ENCODE measurements around the gene LIMA1. TPM values are rescaled to one million over a fixed set of nuclear protein-coding genes. Genes with fewer than 3 reads are reported as not detected.

The LIMA1 gene
- total and polyA plus RNA-seq, 2 of the 4 experiments (the other 2 are of a cell fraction) = 126 to 163 TPM

GRCh38 chr12:50213439-50213838 lies 69.9 kb downstream of the LIMA1 start:
- no TSS peak for BruUV-seq (replicated peaks)
- dilution Hi-C loops (cut with HindIII; ENCODE audit: low sequenced_read_pairs, unreplicated experiment) = no loop called here
- peak overlapping the region; percentile 56; the same call in 1 of the 2 replicates for H3K4me2 ChIP-seq (ENCODE audit: low read depth, low read length)
- no peak overlapping the region for H2AK5ac ChIP-seq (ENCODE audit: low read depth, low read length)
- no peak overlapping the region for H3K4me3 ChIP-seq (ENCODE audit: insufficient read depth, low read depth, low read length)
- H4K8ac ChIP-seq (ENCODE audit: low read depth in 2 of 2, low read length in 2 of 2) = no peak overlapping the region
- H3K36me3 ChIP-seq (ENCODE audit: control insufficient read depth, insufficient read depth, low read length) = peaks cover 28% of the 10 kb centered on the region
- no peak for ATAC-seq (ENCODE audit: low read depth)
- H4K5ac ChIP-seq (ENCODE audit: low read depth, low read length) = peak overlapping the region; percentile 48; the same call in 1 of the 2 replicates
- POLR2A ChIA-PET (ENCODE audit: unreplicated experiment) = no interaction called here
- H3K23ac ChIP-seq (ENCODE audit: low read depth, low read length) = no peak overlapping the region; the same call in 1 of the 2 replicates
- H2BK20ac ChIP-seq (ENCODE audit: low read depth, low read length) = no peak overlapping the region
- intact Hi-C loops (cut with micrococcal nuclease) = no loop called here
- H3K9me1 ChIP-seq (ENCODE audit: insufficient read depth, low read length) = peaks cover 16% of the 10 kb centered on the region; the same call in 1 of the 2 replicates
- no CpG with 5 or more reads among the region's 2 CpGs for WGBS, 2 experiments (ENCODE audit: extremely low coverage in 2 of 2, insufficient read length in 1 of 2)
- no peak overlapping the region for H4K91ac ChIP-seq (ENCODE audit: insufficient read depth, low read depth, low read length)
- H3K27me3 ChIP-seq (ENCODE audit: control insufficient read depth, insufficient read depth, low read length) = no peaks in the 10 kb centered on the region
- peak overlapping the region; percentile 53 for H2BK5ac ChIP-seq (ENCODE audit: low read depth, low read length, poor library complexity, severe bottlenecking)
- H2AFZ ChIP-seq (replicated peaks; ENCODE audit: low read length, poor library complexity) = no peak overlapping the region
- H3K4me1 ChIP-seq (ENCODE audit: control insufficient read depth, insufficient read depth, low read length) = peaks cover 12% of the 10 kb centered on the region
- TF ChIP-seq FOS (IDR thresholded peaks at IDR 0.05; ENCODE audit: low read depth, low read length) (no peak), CHD1 (IDR thresholded peaks at IDR 0.05; ENCODE audit: low read depth, low read length) (no peak), RAD21 (IDR thresholded peaks at IDR 0.05; ENCODE audit: low read length) (no peak), CEBPB (IDR thresholded peaks at IDR 0.05; ENCODE audit: low read depth, low read length) (no peak), NFE2L2 (IDR thresholded peaks at IDR 0.05; ENCODE audit: low read depth, low read length) (no peak), BHLHE40 (IDR thresholded peaks at IDR 0.05; ENCODE audit: low read depth, low read length) (no peak), RCOR1 (IDR thresholded peaks at IDR 0.05; ENCODE audit: insufficient replicate concordance, low read length) (no peak), MAFK (IDR thresholded peaks at IDR 0.05; ENCODE audit: low read depth, low read length) (no peak), MXI1 (IDR thresholded peaks at IDR 0.05; ENCODE audit: borderline replicate concordance, low read depth, low read length) (no peak), RFX5 (IDR thresholded peaks at IDR 0.05; ENCODE audit: low read depth, low read length) (no peak), POLR2A (IDR thresholded peaks at IDR 0.05; ENCODE audit: low read depth, low read length) (no peak), MAZ (IDR thresholded peaks at IDR 0.05; ENCODE audit: borderline replicate concordance, low read depth, low read length) (no peak)
- TF ChIP-seq, protein P1, sequence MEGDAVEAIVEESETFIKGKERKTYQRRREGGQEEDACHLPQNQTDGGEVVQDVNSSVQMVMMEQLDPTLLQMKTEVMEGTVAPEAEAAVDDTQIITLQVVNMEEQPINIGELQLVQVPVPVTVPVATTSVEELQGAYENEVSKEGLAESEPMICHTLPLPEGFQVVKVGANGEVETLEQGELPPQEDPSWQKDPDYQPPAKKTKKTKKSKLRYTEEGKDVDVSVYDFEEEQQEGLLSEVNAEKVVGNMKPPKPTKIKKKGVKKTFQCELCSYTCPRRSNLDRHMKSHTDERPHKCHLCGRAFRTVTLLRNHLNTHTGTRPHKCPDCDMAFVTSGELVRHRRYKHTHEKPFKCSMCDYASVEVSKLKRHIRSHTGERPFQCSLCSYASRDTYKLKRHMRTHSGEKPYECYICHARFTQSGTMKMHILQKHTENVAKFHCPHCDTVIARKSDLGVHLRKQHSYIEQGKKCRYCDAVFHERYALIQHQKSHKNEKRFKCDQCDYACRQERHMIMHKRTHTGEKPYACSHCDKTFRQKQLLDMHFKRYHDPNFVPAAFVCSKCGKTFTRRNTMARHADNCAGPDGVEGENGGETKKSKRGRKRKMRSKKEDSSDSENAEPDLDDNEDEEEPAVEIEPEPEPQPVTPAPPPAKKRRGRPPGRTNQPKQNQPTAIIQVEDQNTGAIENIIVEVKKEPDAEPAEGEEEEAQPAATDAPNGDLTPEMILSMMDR (conservative IDR thresholded peaks at IDR 0.05; ENCODE audit: low read depth, low read length) = no peak
- TF ChIP-seq, protein P2, sequence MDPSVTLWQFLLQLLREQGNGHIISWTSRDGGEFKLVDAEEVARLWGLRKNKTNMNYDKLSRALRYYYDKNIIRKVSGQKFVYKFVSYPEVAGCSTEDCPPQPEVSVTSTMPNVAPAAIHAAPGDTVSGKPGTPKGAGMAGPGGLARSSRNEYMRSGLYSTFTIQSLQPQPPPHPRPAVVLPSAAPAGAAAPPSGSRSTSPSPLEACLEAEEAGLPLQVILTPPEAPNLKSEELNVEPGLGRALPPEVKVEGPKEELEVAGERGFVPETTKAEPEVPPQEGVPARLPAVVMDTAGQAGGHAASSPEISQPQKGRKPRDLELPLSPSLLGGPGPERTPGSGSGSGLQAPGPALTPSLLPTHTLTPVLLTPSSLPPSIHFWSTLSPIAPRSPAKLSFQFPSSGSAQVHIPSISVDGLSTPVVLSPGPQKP (IDR thresholded peaks at IDR 0.05; ENCODE audit: borderline replicate concordance, low read depth, low read length) = no peak
- no peak overlapping the region; the same call in 1 of the 2 replicates for H3K18ac ChIP-seq (ENCODE audit: low read depth, low read length)
- no peak overlapping the region for H3K27ac ChIP-seq (ENCODE audit: insufficient read depth, low read length)
- CTCF ChIA-PET = interaction anchor here (1.1 to 1.7 kb wide), 4 partner anchors 8 to 101 kb away, joined by 3 to 6 read pairs (median 4); no protein-coding TSS in a partner anchor
- H3K9me3 ChIP-seq (ENCODE audit: control insufficient read depth, insufficient read depth, low read length) = no peaks in the 10 kb centered on the region
- no peak overlapping the region for H3K4ac ChIP-seq (ENCODE audit: low read depth, low read length)
- H3K14ac ChIP-seq (replicated peaks; ENCODE audit: low read depth, low read length) = no peak overlapping the region
- no peak overlapping the region for H3K9ac ChIP-seq (ENCODE audit: low read depth, low read length)
- H2BK15ac ChIP-seq (ENCODE audit: low read depth, low read length) = no peak overlapping the region
- H2BK120ac ChIP-seq (ENCODE audit: low read depth, low read length) = no peak overlapping the region
- H4K20me1 ChIP-seq (ENCODE audit: insufficient read depth, low read length) = peaks cover 61% of the 10 kb centered on the region
- in situ Hi-C loops (cut with MboI; ENCODE audit: low sequenced_read_pairs) = no loop called here
- no peak overlapping the region for H3K56ac ChIP-seq (ENCODE audit: extremely low read depth, insufficient read depth, low read length)
- no peak for DNase-seq
- peaks cover 2 to 68% of the 10 kb centered on the region in 2 experiments; a peak in 3 of 4 replicates for H3K79me1 ChIP-seq (ENCODE audit: low read depth in 1 of 2, low read length in 2 of 2)
- H2AK9ac ChIP-seq (replicated peaks; ENCODE audit: low read depth, low read length, poor library complexity) = no peak overlapping the region

Data from IMR-90 (cell line).